ENCODE data around the gene RHOT2. TPM values are rescaled to one million over a fixed set of nuclear protein-coding genes. Genes with fewer than 3 reads are reported as not detected.
"Not testable (repeated sequence)": the region's sequence is repeated elsewhere in the genome, so short reads cannot be mapped to it uniquely, and the experiment has no call there.

RHOT2 gene
- polyA plus RNA-seq, 4 donors = 70.5 to 111 (median 77.6) TPM

GRCh38 chr16:678858-679813, 11.2 kb downstream of the RHOT2 start:
- peak in 1 of 4 donors; percentile 46 for DNase-seq (ENCODE audit: low read depth in 4 of 4, low spot score in 3 of 4)

DNA sequence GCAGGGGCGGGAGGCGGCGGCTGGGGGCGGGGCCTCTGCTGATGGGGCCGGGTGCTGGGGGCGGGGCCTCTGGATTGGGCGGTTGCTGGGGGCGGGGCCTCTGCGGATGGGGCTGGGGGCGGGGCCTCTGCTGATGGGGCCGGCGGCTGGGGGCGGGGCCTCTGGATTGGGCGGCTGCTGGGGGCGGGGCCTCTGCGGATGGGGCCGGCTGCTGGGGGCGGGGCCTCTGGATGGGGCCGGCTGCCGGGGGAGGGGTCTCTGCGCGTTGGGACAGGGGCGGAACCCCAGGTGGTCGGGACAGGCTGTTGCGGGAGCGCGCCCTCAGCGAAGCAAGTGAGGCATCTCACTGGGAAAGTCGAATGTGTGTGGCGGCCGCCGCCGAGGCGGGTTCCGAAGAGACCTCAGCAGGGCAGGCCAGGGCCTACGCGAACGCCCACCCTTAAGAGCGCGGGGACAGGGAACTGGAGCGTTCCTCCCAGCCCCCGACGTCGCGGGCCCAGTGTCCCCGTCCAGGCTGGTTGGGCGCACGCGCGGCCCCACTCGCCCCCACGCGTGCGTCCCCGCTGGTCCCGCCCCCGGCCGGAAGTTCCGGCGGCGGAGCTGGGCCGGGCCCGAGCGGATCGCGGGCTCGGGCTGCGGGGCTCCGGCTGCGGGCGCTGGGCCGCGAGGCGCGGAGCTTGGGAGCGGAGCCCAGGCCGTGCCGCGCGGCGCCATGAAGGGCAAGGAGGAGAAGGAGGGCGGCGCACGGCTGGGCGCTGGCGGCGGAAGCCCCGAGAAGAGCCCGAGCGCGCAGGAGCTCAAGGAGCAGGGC, 12.1 kb downstream of the RHOT2 start, which contains the start of gene STUB1:
STUB1 (plus strand) TSS at position 597 of the 811 bp plus-strand sequence; CDS start at position 713, 116 bp downstream.
- peak in 3 of 4 donors; percentile 57 to 68 (median 65) for DNase-seq (ENCODE audit: low read depth in 4 of 4, low spot score in 3 of 4)

DNA sequence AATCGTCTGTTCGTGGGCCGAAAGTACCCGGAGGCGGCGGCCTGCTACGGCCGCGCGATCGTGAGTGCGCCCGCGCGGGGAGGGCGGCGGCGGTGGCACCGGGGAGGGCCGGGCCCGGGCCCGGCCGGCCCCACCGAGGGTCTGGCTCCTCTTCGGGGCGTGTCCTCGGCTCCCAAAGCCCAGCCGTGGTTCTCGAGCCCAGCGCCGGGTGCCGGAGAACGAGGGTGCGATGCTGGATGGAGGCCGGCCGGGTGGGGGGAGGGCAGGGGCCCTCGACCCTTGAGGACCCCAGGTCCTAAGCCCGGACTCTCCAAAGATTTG, 12.7 kb downstream of the RHOT2 start:
- no peak for DNase-seq (ENCODE audit: low read depth in 4 of 4, low spot score in 3 of 4)

DNA sequence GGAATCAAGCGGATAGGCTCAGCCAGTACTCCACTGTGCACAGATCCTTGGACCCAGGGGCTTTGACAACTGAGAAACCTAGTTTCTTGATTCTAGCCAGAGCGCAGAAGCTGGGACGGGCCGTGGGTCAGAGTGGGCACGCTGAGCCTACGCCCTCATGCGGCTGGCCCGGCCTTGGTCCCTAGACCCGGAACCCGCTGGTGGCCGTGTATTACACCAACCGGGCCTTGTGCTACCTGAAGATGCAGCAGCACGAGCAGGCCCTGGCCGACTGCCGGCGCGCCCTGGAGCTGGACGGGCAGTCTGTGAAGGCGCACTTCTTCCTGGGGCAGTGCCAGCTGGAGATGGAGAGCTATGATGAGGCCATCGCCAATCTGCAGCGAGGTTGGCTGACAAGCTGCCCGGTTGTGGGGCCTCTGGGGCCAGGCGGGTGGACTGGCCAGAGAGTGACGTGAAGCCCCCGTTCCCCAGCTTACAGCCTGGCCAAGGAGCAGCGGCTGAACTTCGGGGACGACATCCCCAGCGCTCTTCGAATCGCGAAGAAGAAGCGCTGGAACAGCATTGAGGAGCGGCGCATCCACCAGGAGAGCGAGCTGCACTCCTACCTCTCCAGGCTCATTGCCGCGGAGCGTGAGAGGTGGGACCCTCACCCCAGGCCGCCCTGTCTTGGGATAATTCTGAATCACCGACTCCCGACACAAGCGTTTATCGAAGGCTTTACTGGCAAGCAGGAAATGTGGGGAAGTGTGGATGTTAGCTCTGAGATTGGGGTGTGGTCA, 13.2 kb downstream of the RHOT2 start:
- no peak for DNase-seq (ENCODE audit: low read depth in 4 of 4, low spot score in 3 of 4)

- DNase-seq (ENCODE audit: low read depth in 4 of 4, low spot score in 3 of 4) = no peak
Observed at GRCh38 chr16:681746-682427, 14.0 kb downstream of the RHOT2 start.

GRCh38 chr16:682493-683395, 14.8 kb downstream of the RHOT2 start:
- DNase-seq (ENCODE audit: low read depth in 4 of 4, low spot score in 3 of 4) = no peak

DNA sequence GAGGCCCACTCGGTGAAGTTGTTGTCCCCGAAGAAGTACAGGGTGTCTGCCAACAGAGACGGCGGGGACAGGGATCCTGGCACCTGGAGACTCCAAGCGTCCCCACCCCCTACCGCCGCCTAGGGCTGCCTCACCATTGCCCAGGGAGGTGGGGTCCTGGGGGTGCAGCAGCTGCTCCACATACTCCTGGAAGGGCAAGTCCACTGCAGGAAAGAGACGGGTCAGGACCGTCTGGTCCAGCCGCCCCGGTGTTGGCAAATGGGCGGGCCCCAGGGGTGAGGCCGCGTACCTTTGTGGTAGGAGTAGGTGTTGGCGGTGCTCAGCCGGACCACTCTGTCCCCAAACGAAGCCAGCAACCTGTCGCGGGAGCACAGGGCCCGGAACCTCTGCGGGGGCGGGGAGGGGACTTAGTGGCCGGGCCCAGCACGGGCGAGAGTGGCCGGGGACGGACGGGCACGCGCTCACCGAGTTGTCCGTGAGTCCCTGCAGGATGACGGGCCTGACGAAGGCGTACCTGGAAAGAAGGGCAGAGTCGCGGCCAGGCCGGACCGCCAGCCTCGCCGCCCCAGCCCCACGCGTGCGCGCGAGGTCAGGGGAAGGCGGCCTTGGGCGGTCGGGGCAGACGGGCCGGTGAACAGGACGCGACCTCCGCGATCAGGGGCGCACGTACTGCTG, 15.6 kb downstream of the RHOT2 start:
- no peak for DNase-seq (ENCODE audit: low read depth in 4 of 4, low spot score in 3 of 4)

DNA sequence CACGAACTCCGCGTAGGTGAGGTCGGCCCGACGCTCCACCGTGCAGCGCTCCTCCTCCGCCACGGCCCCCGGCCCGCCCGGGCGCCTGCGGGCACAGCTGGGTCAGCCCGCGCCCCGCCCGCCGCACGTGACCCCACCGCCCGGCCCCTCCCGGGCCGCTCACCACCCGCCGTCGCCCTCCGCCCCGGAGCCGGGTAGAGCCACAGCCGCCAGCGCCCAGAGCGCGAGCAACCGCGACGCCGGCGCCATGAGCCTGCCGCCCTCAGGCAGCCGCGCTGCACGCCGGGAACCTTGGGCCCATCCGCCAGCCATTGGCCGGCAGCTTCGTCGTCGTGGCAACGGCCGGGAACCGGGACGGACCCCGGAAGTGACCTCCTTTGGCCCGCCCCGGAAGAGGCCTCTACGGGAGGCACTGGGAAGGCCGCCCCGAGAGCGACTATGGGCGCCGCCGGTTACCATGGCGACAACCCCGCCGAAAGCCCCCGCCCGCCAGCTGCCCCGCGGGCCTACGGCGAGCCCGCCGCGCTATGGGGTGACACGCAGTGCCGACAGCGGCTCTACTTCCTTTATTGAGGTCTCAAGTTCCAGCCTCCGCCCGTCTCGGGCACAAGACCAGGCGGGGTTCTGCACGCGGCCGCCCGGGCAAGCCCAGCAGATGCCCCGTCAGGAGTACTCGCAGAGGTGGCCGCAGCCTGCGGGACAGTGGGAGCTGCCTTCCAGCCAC, 16.3 kb downstream of the RHOT2 start, which contains the start of gene JMJD8:
JMJD8 (minus strand) TSS at position 264 of the 724 bp plus-strand sequence; CDS start at position 249, 15 bp downstream.
- peak in 3 of 4 donors; percentile 83 to 92 (median 91) for DNase-seq (ENCODE audit: low read depth in 4 of 4, low spot score in 3 of 4)

DNA sequence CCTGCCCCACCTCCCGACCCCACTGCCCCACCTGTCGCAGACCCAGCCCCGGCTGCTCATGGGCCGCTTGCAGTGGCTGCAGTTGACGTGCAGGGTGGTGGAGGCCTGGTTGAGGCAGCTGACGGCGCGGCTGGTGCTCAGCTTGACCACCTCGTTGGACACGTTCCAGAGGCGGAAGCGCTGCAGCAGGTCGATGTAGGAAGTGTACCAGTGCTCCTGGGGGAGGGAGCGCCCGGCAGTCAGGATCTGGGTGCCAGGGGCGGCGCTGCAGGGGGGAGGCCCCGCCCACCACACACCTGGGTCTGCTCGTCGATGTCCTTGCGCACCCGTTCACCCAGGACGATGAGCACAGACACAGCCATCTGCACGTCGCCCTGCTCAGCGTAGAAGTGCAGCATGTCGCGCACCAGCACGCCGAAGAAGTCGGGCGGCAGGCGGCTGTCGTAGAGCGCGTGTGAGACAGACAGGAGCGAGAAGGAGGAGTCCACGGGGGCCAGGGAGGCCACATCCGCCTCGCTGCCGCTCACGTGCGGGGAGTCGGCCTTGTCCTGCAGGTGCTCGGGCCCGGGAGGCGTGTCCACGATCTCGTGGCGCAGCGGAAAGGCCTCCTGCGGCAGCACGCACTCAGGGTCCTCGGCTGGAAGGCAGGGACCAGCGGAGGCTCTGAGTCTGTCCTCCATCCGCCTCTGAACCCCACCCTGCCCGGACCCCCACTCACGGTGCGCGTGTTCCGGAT, 17.2 kb downstream of the RHOT2 start:
- DNase-seq (ENCODE audit: low read depth in 4 of 4, low spot score in 3 of 4) = no peak

DNA sequence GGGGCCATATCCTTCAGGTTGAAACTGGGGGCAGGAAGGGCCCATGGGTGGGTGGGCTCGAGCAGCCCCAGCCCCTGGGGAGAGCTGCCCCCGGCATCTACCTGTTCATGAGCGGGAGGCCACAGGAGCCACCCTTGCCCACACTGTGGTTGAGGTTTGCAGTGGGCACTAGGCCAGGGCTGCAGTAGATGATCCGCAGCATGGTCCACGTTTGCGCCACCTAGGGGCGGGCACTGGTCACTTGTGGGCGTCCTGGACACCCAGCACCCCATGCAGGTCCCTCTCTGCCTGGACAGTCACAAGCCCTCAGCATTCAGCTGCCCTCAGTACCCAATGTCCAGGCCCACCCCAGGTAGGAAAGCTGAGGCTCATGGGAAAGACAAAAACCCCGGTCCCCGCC, 18.0 kb downstream of the RHOT2 start:
- no peak for DNase-seq (ENCODE audit: low read depth in 4 of 4, low spot score in 3 of 4)

- no peak for DNase-seq (ENCODE audit: low read depth in 4 of 4, low spot score in 3 of 4)
Observed at GRCh38 chr16:686459-687260, 18.7 kb downstream of the RHOT2 start.

- DNase-seq (ENCODE audit: low read depth in 4 of 4, low spot score in 3 of 4) = no peak
Observed at GRCh38 chr16:687499-687898, 19.6 kb downstream of the RHOT2 start.

GRCh38 chr16:689175-689897, 21.4 kb downstream of the RHOT2 start:
- DNase-seq (ENCODE audit: low read depth in 4 of 4, low spot score in 3 of 4) = no peak

DNA sequence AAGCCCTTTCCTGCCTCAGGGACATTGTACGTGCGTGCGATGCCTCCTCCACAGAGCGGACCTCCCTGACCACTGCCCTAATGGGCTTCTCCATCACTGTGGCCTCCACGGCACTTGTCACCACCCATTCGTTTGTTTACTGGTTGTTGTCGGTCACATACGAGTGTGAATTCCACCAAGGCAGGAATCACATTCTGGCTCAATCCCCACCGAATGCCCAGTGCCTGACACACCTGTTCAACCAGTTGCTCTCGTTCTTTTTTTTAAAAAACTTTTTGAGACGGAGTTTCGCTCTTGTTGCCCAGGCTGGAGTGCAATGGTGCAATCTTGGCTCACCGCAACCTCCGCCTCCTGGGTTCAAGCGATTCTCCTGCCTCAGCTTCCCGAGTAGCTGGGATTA, 23.3 kb downstream of the RHOT2 start:
- DNase-seq (ENCODE audit: low read depth in 4 of 4, low spot score in 3 of 4) = not testable (repeated sequence)

- DNase-seq (ENCODE audit: low read depth in 4 of 4, low spot score in 3 of 4) = no peak
Observed at GRCh38 chr16:692356-693108, 24.6 kb downstream of the RHOT2 start.

Data from right renal pelvis (tissue), 4 donors.